HEK293 (cell line): Measurements from ENCODE around the gene KCTD18.

Experiments
- CTCF ChIA-PET: fragments of 350-600 bp; formaldehyde crosslinking; extraction: SDS; loops from one replicate; lab custom pipeline; 2021; ENCODE audit warnings: antibody characterized with exemption; lab: Yijun Ruan, JAX
- POLR2A ChIA-PET: fragments of 300-600 bp; formaldehyde crosslinking; extraction: SDS; loops from one replicate; lab custom pipeline; 2020; ENCODE audit warnings: antibody characterized with exemption, inconsistent platforms; lab: Yijun Ruan, JAX
- H3K27ac ChIP-seq: fragments of 200-500 bp; sonication (Bioruptor generic); 2 replicates; pipeline ENCODE4 v1.5.1; 2014; ENCODE audit warnings: low read depth, low read length, control low read depth, inconsistent platforms; ENCODE audit errors: extremely low read depth
- H3K36me3 ChIP-seq, 2 experiments: fragments of 200-500 bp in 1 of 2; sonication (Bioruptor generic) in 1 of 2; 1 replicate in 1 of 2; 2 replicates in 1 of 2; pipeline ENCODE4 v1.5.1; 2014 to 2017; ENCODE audit warnings: inconsistent platforms in 2 of 2, low read length in 2 of 2; ENCODE audit not compliant: control insufficient read depth in 2 of 2, insufficient read depth in 1 of 2
- H3K4me1 ChIP-seq: fragments of 200-500 bp; sonication (Bioruptor generic); 2 replicates; pipeline ENCODE4 v1.5.1; 2014; ENCODE audit warnings: mild to moderate bottlenecking, low read length, inconsistent platforms; ENCODE audit not compliant: control insufficient read depth, insufficient read depth
- H3K4me3 ChIP-seq: 2 replicates; pipeline ENCODE4 v1.5.1; 2011; ENCODE audit warnings: low read depth, mild to moderate bottlenecking, control low read depth, low read length, moderate library complexity
- H3K9me3 ChIP-seq: fragments of 200-500 bp; sonication (Bioruptor generic); 2 replicates; pipeline ENCODE4 v1.5.1; 2014; ENCODE audit warnings: low read depth, low read length, inconsistent platforms; ENCODE audit not compliant: control insufficient read depth, insufficient read depth
- HOXC10 ChIP-seq: sonication (generic); formaldehyde crosslinking; IDR thresholded peaks from 2 replicates; pipeline ENCODE4 v1.8.1; 2023; ENCODE audit warnings: mild to moderate bottlenecking, missing genetic modification reagents
- KLF10 ChIP-seq: fragments of 450-650 bp; IDR thresholded peaks from 2 replicates; pipeline ENCODE4 v1.5.1; 2018; ENCODE audit warnings: missing biosample characterization, mild to moderate bottlenecking, missing genetic modification characterization
- SALL2 ChIP-seq: fragments of 450-650 bp; formaldehyde crosslinking; IDR thresholded peaks from 2 replicates; pipeline ENCODE4 v1.5.0; 2017; ENCODE audit warnings: missing biosample characterization, mild to moderate bottlenecking, missing genetic modification characterization, borderline replicate concordance
- ZFP41 ChIP-seq: fragments of 450-650 bp; formaldehyde crosslinking; IDR thresholded peaks from 2 replicates; pipeline ENCODE4 v1.5.1; 2016; ENCODE audit warnings: missing biosample characterization, missing genetic modification characterization, borderline replicate concordance
- ZNF10 ChIP-seq: fragments of 450-650 bp; formaldehyde crosslinking; IDR thresholded peaks from 2 replicates; pipeline ENCODE4 v1.5.1; 2017; ENCODE audit warnings: missing biosample characterization, missing genetic modification characterization
- ZNF133 ChIP-seq: fragments of 450-650 bp; formaldehyde crosslinking; IDR thresholded peaks from 2 replicates; pipeline ENCODE4 v1.5.1; 2016; ENCODE audit warnings: missing biosample characterization, missing genetic modification characterization
- ZNF23 ChIP-seq: fragments of 450-650 bp; formaldehyde crosslinking; IDR thresholded peaks from 2 replicates; pipeline ENCODE4 v1.5.1; 2016; ENCODE audit warnings: missing biosample characterization, missing genetic modification characterization, borderline replicate concordance
- ZNF248 ChIP-seq: fragments of 450-650 bp; formaldehyde crosslinking; IDR thresholded peaks from 2 replicates; pipeline ENCODE4 v1.5.1; 2017; ENCODE audit warnings: missing biosample characterization, missing genetic modification characterization
- ZNF280C ChIP-seq: fragments of 450-650 bp; formaldehyde crosslinking; IDR thresholded peaks from 2 replicates; pipeline ENCODE4 v1.5.1; 2016; ENCODE audit warnings: missing biosample characterization, missing genetic modification characterization
- ZNF335 ChIP-seq: fragments of 450-650 bp; formaldehyde crosslinking; conservative IDR thresholded peaks from 2 replicates; pipeline ENCODE4 v1.5.1; 2016; ENCODE audit warnings: missing biosample characterization, missing genetic modification characterization
- ZNF398 ChIP-seq: fragments of 450-650 bp; formaldehyde crosslinking; IDR thresholded peaks from 2 replicates; pipeline ENCODE4 v1.5.1; 2017; ENCODE audit warnings: missing biosample characterization, missing genetic modification characterization
- ZNF518A ChIP-seq: fragments of 450-650 bp; formaldehyde crosslinking; conservative IDR thresholded peaks from 2 replicates; pipeline ENCODE4 v1.5.1; 2016; ENCODE audit warnings: low read depth, missing biosample characterization, missing genetic modification characterization
- ZNF544 ChIP-seq: fragments of 450-650 bp; formaldehyde crosslinking; IDR thresholded peaks from 2 replicates; pipeline ENCODE4 v1.5.0; 2017; ENCODE audit warnings: missing biosample characterization, missing genetic modification characterization
- ZNF585B ChIP-seq: fragments of 450-650 bp; formaldehyde crosslinking; IDR thresholded peaks from 2 replicates; pipeline ENCODE4 v1.5.1; 2016; ENCODE audit warnings: missing biosample characterization, missing genetic modification characterization
- ZNF677 ChIP-seq: fragments of 450-650 bp; IDR thresholded peaks from 2 replicates; pipeline ENCODE4 v1.5.0; 2018; ENCODE audit warnings: missing biosample characterization, mild to moderate bottlenecking, missing genetic modification characterization, moderate library complexity
- ZNF768 ChIP-seq: fragments of 450-650 bp; formaldehyde crosslinking; IDR thresholded peaks from 2 replicates; pipeline ENCODE4 v1.5.1; 2018; ENCODE audit warnings: missing biosample characterization, mild to moderate bottlenecking, missing genetic modification characterization
- ZNF777 ChIP-seq: fragments of 450-650 bp; formaldehyde crosslinking; IDR thresholded peaks from 2 replicates; pipeline ENCODE4 v1.5.1; 2017; ENCODE audit warnings: missing biosample characterization, missing genetic modification characterization, borderline replicate concordance
- ZSCAN5A ChIP-seq: fragments of 450-650 bp; formaldehyde crosslinking; IDR thresholded peaks from 2 replicates; pipeline ENCODE4 v1.5.1; 2016; ENCODE audit warnings: missing biosample characterization, missing genetic modification characterization
- TF ChIP-seq, protein P1 (sequence below): fragments of 450-650 bp; formaldehyde crosslinking; IDR thresholded peaks from 2 replicates; pipeline ENCODE4 v1.5.1; 2016; ENCODE audit warnings: missing biosample characterization, missing genetic modification characterization

The KCTD18 gene

DNA sequence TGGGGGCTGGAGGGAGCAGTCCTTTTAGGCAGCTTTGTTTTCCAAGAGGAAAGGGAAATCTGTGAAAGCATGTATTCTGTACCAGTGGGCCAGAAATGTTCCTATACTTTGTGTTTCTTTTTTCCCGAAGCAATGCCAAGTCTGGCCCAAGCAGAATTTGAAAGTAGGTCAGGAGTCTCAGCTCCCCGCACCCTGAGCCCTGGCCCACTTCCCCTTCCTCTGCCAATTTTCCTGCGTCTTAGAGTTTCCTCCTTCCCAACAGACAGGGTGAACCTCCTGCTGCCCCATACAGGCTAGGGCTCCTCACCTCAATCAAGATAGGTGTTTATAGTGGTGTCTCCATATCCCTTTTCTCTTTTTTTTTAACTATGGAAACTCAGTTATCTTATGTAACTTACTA lies 65.3 kb downstream of the KCTD18 start:
- ChIA-PET POLR2A (no interaction called here), CTCF (interaction anchor here (0.6 to 0.9 kb wide), 2 partner anchors 11 to 574 kb away, joined by 3 read pairs; no protein-coding TSS in a partner anchor)
- H3K36me3 ChIP-seq: peaks cover 0 to 2% of the 10 kb centered on the region in 2 experiments; a peak in 1 of 3 replicates
- no peak overlapping the region for H3K4me3 ChIP-seq
- H3K9me3 ChIP-seq: no peaks in the 10 kb centered on the region
- no peak overlapping the region for H3K27ac ChIP-seq
- H3K4me1 ChIP-seq: no peaks in the 10 kb centered on the region
- TF ChIP-seq, protein P1, sequence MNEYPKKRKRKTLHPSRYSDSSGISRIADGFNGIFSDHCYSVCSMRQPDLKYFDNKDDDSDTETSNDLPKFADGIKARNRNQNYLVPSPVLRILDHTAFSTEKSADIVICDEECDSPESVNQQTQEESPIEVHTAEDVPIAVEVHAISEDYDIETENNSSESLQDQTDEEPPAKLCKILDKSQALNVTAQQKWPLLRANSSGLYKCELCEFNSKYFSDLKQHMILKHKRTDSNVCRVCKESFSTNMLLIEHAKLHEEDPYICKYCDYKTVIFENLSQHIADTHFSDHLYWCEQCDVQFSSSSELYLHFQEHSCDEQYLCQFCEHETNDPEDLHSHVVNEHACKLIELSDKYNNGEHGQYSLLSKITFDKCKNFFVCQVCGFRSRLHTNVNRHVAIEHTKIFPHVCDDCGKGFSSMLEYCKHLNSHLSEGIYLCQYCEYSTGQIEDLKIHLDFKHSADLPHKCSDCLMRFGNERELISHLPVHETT (tag by site-specific recombination): no peak
- TF ChIP-seq ZNF398 (tag by site-specific recombination) (no peak), ZNF768 (no peak), HOXC10 (CRISPR knock-in tag) (no peak), ZNF133 (no peak), ZNF585B (no peak), ZNF677 (tag by site-specific recombination) (no peak), ZNF544 (no peak), ZNF777 (tag by site-specific recombination) (no peak), ZNF248 (tag by site-specific recombination) (no peak), SALL2 (tag by site-specific recombination) (no peak), KLF10 (tag by site-specific recombination) (no peak), ZNF518A (no peak), ZNF10 (no peak), ZFP41 (tag by site-specific recombination) (no peak), ZSCAN5A (tag by site-specific recombination) (no peak), ZNF335 (tag by site-specific recombination) (no peak), ZNF280C (tag by site-specific recombination) (no peak), ZNF23 (tag by site-specific recombination) (no peak)
- TF ChIP-seq, all 188 proteins: peak for 0
